Endothelial cell of umbilical vein (primary cell): ENCODE measurements around the gene CCDC88B. TPM values are rescaled to one million over a fixed set of nuclear protein-coding genes. Genes with fewer than 3 reads are reported as not detected.

ENCODE experiments used
- BruUV-seq: library from RNA; stranded (reverse); fragments of 400-500 nt; replicated peaks from 2 replicates; lab custom pipeline; 2021; lab: Mats Ljungman, UMichigan
- CTCF ChIA-PET: fragments of 300-600, 350-600 bp; sonication (Branson Sonifier 250); formaldehyde crosslinking; loops from one replicate; lab custom pipeline; 2021; ENCODE audit warnings: antibody characterized with exemption, inconsistent platforms; lab: Charles Lee
- POLR2A ChIA-PET: fragments of 300-600, 350-600 bp; sonication (Branson Sonifier 250); formaldehyde crosslinking; loops from one replicate; lab custom pipeline; 2021; ENCODE audit warnings: antibody characterized with exemption, inconsistent platforms; lab: Charles Lee
- DNase-seq: peaks from one replicate; pipeline ENCODE4 v3.0.0-alpha.2; 2011; ENCODE audit warnings: low read depth, low spot score
- FAIRE-seq: peaks from 2 replicates; lab custom pipeline; 2011; peaks lifted over from hg19 to GRCh38; lab: Jason Lieb, UNC
- H2AFZ ChIP-seq: 2 replicates; pipeline ENCODE4 v1.6.0; 2012; ENCODE audit warnings: low read depth, low read length, control low read depth, inconsistent platforms
- H3K27ac ChIP-seq: 2 replicates; pipeline ENCODE4 v1.5.1; 2011; ENCODE audit warnings: low read depth, mild to moderate bottlenecking, control low read depth, low read length, moderate library complexity; ENCODE audit not compliant: insufficient read depth
- H3K27me3 ChIP-seq, 2 experiments: 2 replicates each; pipeline versions ENCODE4 v1.6.0 to v1.6.1; 2011; ENCODE audit warnings: low read length in 2 of 2, mixed read lengths in 1 of 2; ENCODE audit not compliant: control insufficient read depth in 2 of 2, insufficient read depth in 2 of 2
- H3K36me3 ChIP-seq, 2 experiments: 2 replicates in 1 of 2; 3 replicates in 1 of 2; pipeline ENCODE4 v1.5.1; 2011; ENCODE audit warnings: low read length in 2 of 2, mild to moderate bottlenecking in 1 of 2, moderate library complexity in 1 of 2; ENCODE audit not compliant: control insufficient read depth in 2 of 2, insufficient read depth in 2 of 2; ENCODE audit errors: extremely low read depth in 1 of 2
- H3K4me1 ChIP-seq: 3 replicates; pipeline ENCODE4 v1.5.1; 2011; ENCODE audit warnings: mild to moderate bottlenecking, low read length; ENCODE audit not compliant: control insufficient read depth, insufficient read depth; ENCODE audit errors: extremely low read depth
- H3K4me2 ChIP-seq: 2 replicates; pipeline ENCODE4 v1.6.1; 2011; ENCODE audit warnings: low read length, control low read depth, mixed read lengths; ENCODE audit not compliant: insufficient read depth
- H3K4me3 ChIP-seq, 3 experiments: fragments of 200-600 bp in 1 of 3; sonication (generic), shearing (Covaris generic) in 1 of 3; replicated peaks in 1 of 3; 2 replicates each; pipeline ENCODE4 v1.5.1; 2011 to 2016; ENCODE audit warnings: control low read depth in 3 of 3, low read length in 3 of 3, mild to moderate bottlenecking in 2 of 3, inconsistent platforms in 1 of 3, low read depth in 1 of 3, moderate library complexity in 1 of 3; ENCODE audit not compliant: insufficient read depth in 1 of 3
- H3K79me2 ChIP-seq: 2 replicates; pipeline ENCODE4 v1.6.0; 2012; ENCODE audit warnings: low read length, inconsistent platforms; ENCODE audit not compliant: control insufficient read depth, insufficient read depth
- H3K9ac ChIP-seq: replicated peaks from 2 replicates; pipeline ENCODE3; 2011; ENCODE audit warnings: low read length, control low read depth; ENCODE audit not compliant: insufficient read depth; ENCODE audit errors: extremely low read depth
- H3K9me1 ChIP-seq: replicated peaks from 3 replicates; pipeline ENCODE4 v1.6.0; 2011; ENCODE audit warnings: mild to moderate bottlenecking, low read length; ENCODE audit not compliant: control insufficient read depth, insufficient read depth; ENCODE audit errors: extremely low read depth
- H3K9me3 ChIP-seq: replicated peaks from 2 replicates; pipeline ENCODE4 v1.5.1; 2012; ENCODE audit warnings: low read length, inconsistent platforms; ENCODE audit not compliant: control insufficient read depth, insufficient read depth
- H4K20me1 ChIP-seq: replicated peaks from 2 replicates; pipeline ENCODE3; 2011; ENCODE audit warnings: mild to moderate bottlenecking, low read length; ENCODE audit not compliant: control insufficient read depth, insufficient read depth; ENCODE audit errors: extremely low read depth
- CTCF ChIP-seq, 2 donors: IDR thresholded peaks; 1 replicate in 1 of 2; 2 replicates in 1 of 2; pipeline ENCODE4 v1.5.1; 2011; ENCODE audit warnings: low read length in 2 of 2, mild to moderate bottlenecking in 2 of 2, moderate library complexity in 2 of 2, control low read depth in 1 of 2, inconsistent platforms in 1 of 2, low read depth in 1 of 2; ENCODE audit not compliant: insufficient read depth in 1 of 2; ENCODE audit errors: extremely low read depth in 1 of 2
- EZH2 ChIP-seq: IDR thresholded peaks from 2 replicates; pipeline ENCODE4 v1.6.1; 2012; ENCODE audit warnings: borderline replicate concordance, low read depth, mild to moderate bottlenecking, moderate library complexity, low read length, inconsistent platforms; ENCODE audit not compliant: severe bottlenecking
- FOS ChIP-seq: IDR thresholded peaks from 2 replicates; pipeline ENCODE4 v1.6.1; 2011; ENCODE audit warnings: mild to moderate bottlenecking, low read length, moderate library complexity, borderline replicate concordance; ENCODE audit not compliant: insufficient read depth
- GATA2 ChIP-seq: IDR thresholded peaks from 2 replicates; pipeline ENCODE4 v1.7.0; 2011; ENCODE audit warnings: low read depth, mild to moderate bottlenecking, moderate library complexity, mixed read lengths, low read length; ENCODE audit not compliant: insufficient read length, insufficient read depth
- JUN ChIP-seq: IDR thresholded peaks from 2 replicates; pipeline ENCODE4 v1.6.1; 2011; ENCODE audit warnings: borderline replicate concordance, low read depth; ENCODE audit not compliant: insufficient read length, insufficient read depth
- MYC ChIP-seq: IDR thresholded peaks from one replicate; pipeline ENCODE4 v1.6.1; 2011; ENCODE audit warnings: mild to moderate bottlenecking, low read depth, low read length
- POLR2A ChIP-seq: IDR thresholded peaks from 2 replicates; pipeline ENCODE4 v1.6.1; 2012; ENCODE audit warnings: low read depth, mild to moderate bottlenecking, control low read depth, low read length
- POLR2AphosphoS5 ChIP-seq: IDR thresholded peaks from 2 replicates; pipeline ENCODE4 v1.6.1; 2012; ENCODE audit warnings: low read depth, mild to moderate bottlenecking, control low read depth, low read length, moderate library complexity; ENCODE audit not compliant: insufficient read depth
- dilution Hi-C: fragments of 300-500 bp; cut with MboI; formaldehyde crosslinking; loops from one replicate; pipeline ENCODE4 v1.15.0; 2019; ENCODE audit warnings: low sequenced_read_pairs; ENCODE audit not compliant: extremely low pct_ligation_motif_present
- intact Hi-C: fragments of 100-400 bp; cut with micrococcal nuclease; formaldehyde crosslinking; loops from one replicate; pipeline ENCODE4 v1.10.0; 2022
- polyA plus RNA-seq, 4 experiments: library from polyadenylated mRNA; depleted of rRNA in 3 of 4; stranded (reverse) in 3 of 4; unstranded in 1 of 4; fragments of >200 nt; gene quantifications; 2 replicates each; pipeline versions ENCODE4 v1.2.1 to v1.2.3, GENCODE V29; 2011 to 2012; ENCODE audit warnings: missing spikeins in 1 of 4
- total RNA-seq: library from RNA; stranded (reverse); gene quantifications from 2 replicates; pipeline ENCODE4 v1.2.3, GENCODE V29; 2021
- TF ChIP-seq, protein P1 (sequence below): IDR thresholded peaks from 2 replicates; pipeline ENCODE4 v1.6.1; 2011; ENCODE audit not compliant: insufficient read depth, insufficient read length

CCDC88B gene
- total and polyA plus RNA-seq, 2 donors (not counting 3 experiments of a cell fraction or from before 2014, with no cell fraction given): 1.8 to 2.7 TPM

GRCh38 chr11:64369440-64370421, 29.7 kb downstream of the CCDC88B start:
- intact Hi-C loops (no loop called here), dilution Hi-C loops (no loop called here)
- BruUV-seq: no TSS peak
- Histone ChIP-seq H3K9me3 (no peaks in the 10 kb centered on the region), H3K4me2 (no peak overlapping the region), H3K27me3 (no peaks in the 10 kb centered on the region), H3K4me3 (no peak overlapping the region), H3K9ac (no peak overlapping the region), H4K20me1 (no peaks in the 10 kb centered on the region), H3K27ac (no peak overlapping the region), H3K4me1 (no peaks in the 10 kb centered on the region), H2AFZ (no peak overlapping the region), H3K9me1 (no peaks in the 10 kb centered on the region), H3K36me3 (peaks cover 0 to 23% of the 10 kb centered on the region in 2 experiments), H3K79me2 (no peaks in the 10 kb centered on the region)
- TF ChIP-seq POLR2AphosphoS5: no peak
- no peak for TF ChIP-seq CTCF (IDR thresholded peaks at IDR 0.05; ENCODE audit: extremely low read depth in 1 of 2, insufficient read depth in 1 of 2, low read depth in 1 of 2, low read length in 2 of 2)
- no peak for TF ChIP-seq POLR2A
- TF ChIP-seq EZH2: no peak
- TF ChIP-seq MYC: no peak
- no peak for TF ChIP-seq GATA2
- TF ChIP-seq FOS: no peak
- TF ChIP-seq, protein P1, sequence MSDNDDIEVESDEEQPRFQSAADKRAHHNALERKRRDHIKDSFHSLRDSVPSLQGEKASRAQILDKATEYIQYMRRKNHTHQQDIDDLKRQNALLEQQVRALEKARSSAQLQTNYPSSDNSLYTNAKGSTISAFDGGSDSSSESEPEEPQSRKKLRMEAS: no peak
- no peak for TF ChIP-seq JUN
- CTCF ChIA-PET: no interaction called here
- POLR2A ChIA-PET: no interaction called here
- DNase-seq: no peak
- FAIRE-seq: no peak
